HepG2 (cell line): ENCODE measurements around the gene E2F1. TPM values are rescaled to one million over a fixed set of nuclear protein-coding genes. Genes with fewer than 3 reads are reported as not detected.
A peak's percentile ranks its signal among the peaks of the same experiment; 100 is the strongest.

Source experiments
- BORCS8-MEF2B ChIP-seq: sonication (generic); formaldehyde crosslinking; IDR thresholded peaks from 2 replicates; pipeline ENCODE4 v1.8.0; 2022; ENCODE audit warnings: mild to moderate bottlenecking, missing genetic modification reagents
- GMEB2 ChIP-seq: IDR thresholded peaks from 2 replicates; pipeline ENCODE4 v1.6.1; 2016; ENCODE audit warnings: missing biosample characterization, missing genetic modification reagents, low read depth
- KDM4B ChIP-seq: sonication (generic); formaldehyde crosslinking; IDR thresholded peaks from 2 replicates; pipeline ENCODE4 v1.4.0; 2020; ENCODE audit warnings: missing genetic modification reagents
- KMT2A ChIP-seq: sonication (generic); formaldehyde crosslinking; IDR thresholded peaks from 2 replicates; pipeline ENCODE4 v1.4.0; 2020; ENCODE audit warnings: missing genetic modification reagents
- NFIB ChIP-seq: sonication (generic); formaldehyde crosslinking; IDR thresholded peaks from 2 replicates; pipeline ENCODE4 v1.9.0; 2021; ENCODE audit warnings: missing genetic modification reagents, mild to moderate bottlenecking, borderline replicate concordance
- NFYB ChIP-seq: sonication (generic); formaldehyde crosslinking; IDR thresholded peaks from 2 replicates; pipeline ENCODE4 v1.4.0; 2020; ENCODE audit warnings: missing genetic modification reagents
- ONECUT2 ChIP-seq: sonication (generic); formaldehyde crosslinking; IDR thresholded peaks from 2 replicates; pipeline ENCODE4 v1.4.0; 2020; ENCODE audit warnings: missing genetic modification reagents
- PHF8 ChIP-seq: sonication (generic); formaldehyde crosslinking; IDR thresholded peaks from 2 replicates; pipeline ENCODE4 v1.5.0; 2020; ENCODE audit warnings: missing genetic modification reagents
- STAT6 ChIP-seq: sonication (generic); formaldehyde crosslinking; IDR thresholded peaks from 2 replicates; pipeline ENCODE4 v1.4.0; 2020; ENCODE audit warnings: missing genetic modification reagents, mild to moderate bottlenecking, borderline replicate concordance
- ZMAT3 ChIP-seq: sonication (generic); formaldehyde crosslinking; conservative IDR thresholded peaks from 2 replicates; pipeline ENCODE4 v1.7.0; 2021; ENCODE audit warnings: missing genetic modification reagents
- ZNF235 ChIP-seq: sonication (generic); formaldehyde crosslinking; IDR thresholded peaks from 2 replicates; pipeline ENCODE4 v1.8.1; 2023; ENCODE audit warnings: mild to moderate bottlenecking, missing genetic modification reagents, borderline replicate concordance
- ZNF350 ChIP-seq: sonication (generic); formaldehyde crosslinking; IDR thresholded peaks from 2 replicates; pipeline ENCODE4 v1.4.0; 2020; ENCODE audit warnings: mild to moderate bottlenecking, low read depth, missing genetic modification reagents, borderline replicate concordance
- ZNF367 ChIP-seq: sonication (generic); formaldehyde crosslinking; IDR thresholded peaks from 2 replicates; pipeline ENCODE4 v1.4.0; 2020; ENCODE audit warnings: missing genetic modification reagents, borderline replicate concordance
- ZNF549 ChIP-seq: sonication (generic); formaldehyde crosslinking; IDR thresholded peaks from 2 replicates; pipeline ENCODE4 v1.5.0; 2020; ENCODE audit warnings: missing genetic modification reagents
- ZNF609 ChIP-seq: sonication (generic); formaldehyde crosslinking; IDR thresholded peaks from 2 replicates; pipeline ENCODE4 v1.4.0; 2020; ENCODE audit warnings: mild to moderate bottlenecking, missing genetic modification reagents, borderline replicate concordance
- ZNF740 ChIP-seq: sonication (generic); formaldehyde crosslinking; IDR thresholded peaks from 2 replicates; pipeline ENCODE4 v1.4.0; 2020; ENCODE audit warnings: missing genetic modification reagents
- ZNF777 ChIP-seq: sonication (generic); formaldehyde crosslinking; IDR thresholded peaks from 2 replicates; pipeline ENCODE4 v1.4.0; 2020; ENCODE audit warnings: missing genetic modification reagents
- ZNF782 ChIP-seq: sonication (generic); formaldehyde crosslinking; IDR thresholded peaks from 2 replicates; pipeline ENCODE4 v1.4.0; 2020; ENCODE audit warnings: missing genetic modification reagents, mild to moderate bottlenecking, borderline replicate concordance
- ZNF83 ChIP-seq: sonication (generic); formaldehyde crosslinking; IDR thresholded peaks from 2 replicates; pipeline ENCODE4 v1.4.0; 2020; ENCODE audit warnings: missing genetic modification reagents, mild to moderate bottlenecking, borderline replicate concordance
- polyA plus RNA-seq, 8 experiments: library from polyadenylated mRNA; depleted of rRNA in 3 of 8; stranded (reverse) in 7 of 8; unstranded in 1 of 8; fragments of >200 nt; fragmentation: Illumina TruSeq in 4 of 8; extraction: Trizol in 4 of 8; gene quantifications; 2 replicates each; pipeline versions ENCODE4 v1.2.1 to v1.2.3, GENCODE V29; 2011 to 2016; ENCODE audit warnings: low read depth in 4 of 8, missing spikeins in 1 of 8, mixed read lengths in 1 of 8; ENCODE audit not compliant: insufficient read depth in 1 of 8
- total RNA-seq, 5 experiments: library from RNA; depleted of rRNA; stranded (reverse); fragments of >200 nt; fragmentation: Illumina TruSeq; extraction: Trizol; gene quantifications; 2 replicates each; pipeline ENCODE4 v1.2.3, GENCODE V29; 2016; ENCODE audit warnings: low read depth in 1 of 5

Gene E2F1
- total and polyA plus RNA-seq, 2 of the 13 experiments (the other 11 are each of a cell fraction or from before 2014, with no cell fraction given): 25.5 to 39.4 TPM

GRCh38 chr20:33674294-33675135 lies 11.7 kb downstream of the E2F1 start, which contains the start of gene NECAB3 (continued):
- TF ChIP-seq GMEB2 (CRISPR knock-in tag) (0 out of 2 replicates have a peak, but pooled peaks have one; percentile 19), BORCS8-MEF2B (CRISPR knock-in tag) (no peak), ZNF782 (CRISPR knock-in tag) (peak; percentile 89), ZNF740 (CRISPR knock-in tag) (no peak; the same call in 1 of the 2 replicates), ZNF350 (CRISPR knock-in tag) (peak; percentile 80), PHF8 (CRISPR knock-in tag) (peak; percentile 85), NFYB (CRISPR knock-in tag) (no peak; the same call in 1 of the 2 replicates), ZNF235 (CRISPR knock-in tag) (peak; percentile 96), ZNF83 (CRISPR knock-in tag) (peak; percentile 85; the same call in 1 of the 2 replicates), ZNF777 (CRISPR knock-in tag) (peak; percentile 95), ZNF367 (CRISPR knock-in tag) (peak; percentile 86; the same call in 1 of the 2 replicates), ZNF549 (peak; percentile 48; the same call in 1 of the 2 replicates), STAT6 (CRISPR knock-in tag) (peak; percentile 15; the same call in 1 of the 2 replicates), ZNF609 (CRISPR knock-in tag) (peak; percentile 72), ONECUT2 (CRISPR knock-in tag) (peak; percentile 15; the same call in 1 of the 2 replicates), KMT2A (CRISPR knock-in tag) (peak; percentile 17; the same call in 1 of the 2 replicates), NFIB (CRISPR knock-in tag) (peak; percentile 69; the same call in 1 of the 2 replicates), KDM4B (CRISPR knock-in tag) (peak; percentile 65; the same call in 1 of the 2 replicates), ZMAT3 (CRISPR knock-in tag) (peak; percentile 94)
